IPS DF 6.9 (cell line): Measurements from ENCODE around the gene FOXD4L5.
"Not testable (repeated sequence)": the region's sequence is repeated elsewhere in the genome, so short reads cannot be mapped to it uniquely, and the experiment has no call there.

ENCODE experiments used
- DNase-seq: peaks from one replicate; pipeline ENCODE4 v3.0.0-alpha.2; 2013; ENCODE audit warnings: low read depth, low spot score
- H3K27ac ChIP-seq: one replicate; pipeline ENCODE4 v1.5.1; 2013; ENCODE audit warnings: low read length, control low read depth
- H3K27me3 ChIP-seq: 2 replicates; pipeline ENCODE4 v1.6.1; 2013; ENCODE audit warnings: mild to moderate bottlenecking, low read length; ENCODE audit not compliant: control insufficient read depth, insufficient read depth
- H3K36me3 ChIP-seq: 2 replicates; pipeline ENCODE4 v1.6.1; 2013; ENCODE audit warnings: low read length; ENCODE audit not compliant: control insufficient read depth, insufficient read depth
- H3K4me1 ChIP-seq: 2 replicates; pipeline ENCODE4 v1.6.1; 2013; ENCODE audit warnings: low read length; ENCODE audit not compliant: control insufficient read depth, insufficient read depth
- H3K4me3 ChIP-seq: 2 replicates; pipeline ENCODE4 v1.5.1; 2013; ENCODE audit warnings: mild to moderate bottlenecking, low read length
- H3K9me3 ChIP-seq: 2 replicates; pipeline ENCODE4 v1.6.1; 2013; ENCODE audit warnings: low read length, inconsistent platforms; ENCODE audit not compliant: control insufficient read depth, insufficient read depth
- WGBS: extraction: QIAGEN DNeasy Blood & Tissue Kit; methylation state at CpG from one replicate; pipeline ENCODE4 v1.1.7; 2013; ENCODE audit warnings: mixed read lengths, missing lambda C conversion rate; ENCODE audit not compliant: insufficient read length, insufficient coverage; 5-methylcytosine and 5-hydroxymethylcytosine counted together

The FOXD4L5 gene

GRCh38 chr9:65285109-65285508 lies at the start of gene FOXD4L5:
Gene FOXD4L5, minus strand, starts transcription at chr9:65285209. Its CDS starts 832 bp downstream, at chr9:65284377.
- H3K9me3 ChIP-seq, DNase-seq, H3K27ac ChIP-seq, H3K36me3 ChIP-seq, H3K4me3 ChIP-seq, H3K27me3 ChIP-seq, H3K4me1 ChIP-seq: not testable (repeated sequence)
- WGBS, result no CpG with 5 or more reads among the region's 2 CpGs

GRCh38 chr9:65283943-65284342 lies 1.1 kb downstream of the FOXD4L5 start:
- not testable (repeated sequence) for DNase-seq, H3K9me3 ChIP-seq, H3K27ac ChIP-seq, H3K4me1 ChIP-seq, H3K4me3 ChIP-seq, H3K36me3 ChIP-seq, H3K27me3 ChIP-seq
- WGBS, result no CpG with 5 or more reads among the region's 33 CpGs

- DNase-seq, H3K27me3 ChIP-seq, H3K4me1 ChIP-seq, H3K27ac ChIP-seq, H3K9me3 ChIP-seq, H3K4me3 ChIP-seq, H3K36me3 ChIP-seq: not testable (repeated sequence)
- WGBS, result no CpG with 5 or more reads among the region's 27 CpGs
Observed at GRCh38 chr9:65282976-65283375, 2.0 kb downstream of the FOXD4L5 start.
